WI38 (cell line): ENCODE measurements around the gene CNTN6.

Source experiments
- H3K4me3 ChIP-seq: 2 replicates; pipeline ENCODE4 v1.5.1; 2011; ENCODE audit warnings: low read depth, mild to moderate bottlenecking, control low read depth, low read length
- CTCF ChIP-seq: IDR thresholded peaks from 2 replicates; pipeline ENCODE4 v1.5.1; 2012; ENCODE audit warnings: low read depth, mild to moderate bottlenecking, control low read depth, low read length

The CNTN6 gene

GRCh38 chr3:1092771-1093170 is at the start of gene CNTN6:
Gene CNTN6 (plus strand): TSS chr3:1093024. CDS start chr3:1148009, 54,985 bp downstream.
- H3K4me3 ChIP-seq = no peak within 1 kb of the TSS
- no peak for TF ChIP-seq CTCF

- no peak for TF ChIP-seq CTCF
- no peak overlapping the region for H3K4me3 ChIP-seq
Observed at GRCh38 chr3:1048558-1048957, 44.3 kb upstream of the CNTN6 start.

GRCh38 chr3:1055870-1056269 is 37.0 kb upstream of the CNTN6 start:
- TF ChIP-seq CTCF = no peak
- no peak overlapping the region for H3K4me3 ChIP-seq

GRCh38 chr3:1056744-1057143 is 36.1 kb upstream of the CNTN6 start:
- no peak overlapping the region for H3K4me3 ChIP-seq
- TF ChIP-seq CTCF = no peak

GRCh38 chr3:1057436-1057835 is 35.4 kb upstream of the CNTN6 start:
- TF ChIP-seq CTCF = no peak
- H3K4me3 ChIP-seq = no peak overlapping the region

- H3K4me3 ChIP-seq = no peak overlapping the region
- no peak for TF ChIP-seq CTCF
Observed at GRCh38 chr3:1068985-1069384, 23.8 kb upstream of the CNTN6 start.

GRCh38 chr3:1072041-1072440 is 20.8 kb upstream of the CNTN6 start:
- TF ChIP-seq CTCF = no peak

More at GRCh38 chr3:1072041-1072440, 20.8 kb upstream of the CNTN6 start:
- H3K4me3 ChIP-seq = no peak overlapping the region
